HEK293T (cell line): ENCODE data around the gene KIZ.

Experiments
- CTCF ChIA-PET: fragments of 350-600 bp; formaldehyde crosslinking; extraction: SDS; loops from one replicate; lab custom pipeline; 2021; ENCODE audit warnings: antibody characterized with exemption, inconsistent platforms; lab: Yijun Ruan, JAX
- POLR2A ChIA-PET: fragments of 350-600 bp; formaldehyde crosslinking; extraction: SDS; loops from one replicate; lab custom pipeline; 2020; ENCODE audit warnings: antibody characterized with exemption, inconsistent platforms; lab: Yijun Ruan, JAX
- DNase-seq: peaks from one replicate; pipeline ENCODE4 v3.0.0; 2012; ENCODE audit warnings: mixed read lengths; ENCODE audit errors: extremely low spot score
- ARNT ChIP-seq: fragments of 450-650 bp; IDR thresholded peaks from 2 replicates; pipeline ENCODE4 v1.6.1; 2017; ENCODE audit warnings: mild to moderate bottlenecking
- BHLHE40 ChIP-seq: fragments of 450-650 bp; IDR thresholded peaks from 2 replicates; pipeline ENCODE4 v1.6.1; 2016; ENCODE audit warnings: mild to moderate bottlenecking, moderate library complexity, borderline replicate concordance
- CTBP1 ChIP-seq: fragments of 450-650 bp; IDR thresholded peaks from 2 replicates; pipeline ENCODE4 v1.6.1; 2016; ENCODE audit warnings: borderline replicate concordance
- ELF4 ChIP-seq: fragments of 450-650 bp; IDR thresholded peaks from 2 replicates; pipeline ENCODE4 v1.6.1; 2017; ENCODE audit warnings: antibody characterized with exemption
- FOXA1 ChIP-seq: fragments of 450-650 bp; IDR thresholded peaks from 2 replicates; pipeline ENCODE4 v1.6.1; 2016; ENCODE audit warnings: mild to moderate bottlenecking
- FOXK2 ChIP-seq: fragments of 450-650 bp; IDR thresholded peaks from 2 replicates; pipeline ENCODE4 v1.6.1; 2016; ENCODE audit warnings: mild to moderate bottlenecking
- FOXM1 ChIP-seq: fragments of 450-650 bp; IDR thresholded peaks from 2 replicates; pipeline ENCODE4 v1.6.1; 2017; ENCODE audit warnings: mild to moderate bottlenecking, borderline replicate concordance
- HDGF ChIP-seq: fragments of 450-650 bp; IDR thresholded peaks from 2 replicates; pipeline ENCODE4 v1.6.1; 2017; ENCODE audit warnings: antibody characterized with exemption, borderline replicate concordance
- L3MBTL2 ChIP-seq: fragments of 450-650 bp; conservative IDR thresholded peaks from 2 replicates; pipeline ENCODE4 v1.6.1; 2016; ENCODE audit warnings: mild to moderate bottlenecking
- LEF1 ChIP-seq: fragments of 450-650 bp; IDR thresholded peaks from 2 replicates; pipeline ENCODE4 v1.6.1; 2017; ENCODE audit warnings: mild to moderate bottlenecking, borderline replicate concordance
- NFRKB ChIP-seq: fragments of 450-650 bp; IDR thresholded peaks from 2 replicates; pipeline ENCODE4 v1.6.1; 2016; ENCODE audit warnings: mild to moderate bottlenecking, moderate library complexity
- SP1 ChIP-seq: fragments of 450-650 bp; IDR thresholded peaks from 2 replicates; pipeline ENCODE4 v1.6.1; 2017
- SUZ12 ChIP-seq: fragments of 450-650 bp; IDR thresholded peaks from 2 replicates; pipeline ENCODE4 v1.6.1; 2016; ENCODE audit warnings: mild to moderate bottlenecking
- TARDBP ChIP-seq: fragments of 450-650 bp; IDR thresholded peaks from 2 replicates; pipeline ENCODE4 v1.6.1; 2016
- ZNF384 ChIP-seq: fragments of 450-650 bp; IDR thresholded peaks from 2 replicates; pipeline ENCODE4 v1.6.1; 2016
- TF ChIP-seq, protein P1 (sequence below): fragments of 450-650 bp; IDR thresholded peaks from 2 replicates; pipeline ENCODE4 v1.6.1; 2016

Gene KIZ

DNA sequence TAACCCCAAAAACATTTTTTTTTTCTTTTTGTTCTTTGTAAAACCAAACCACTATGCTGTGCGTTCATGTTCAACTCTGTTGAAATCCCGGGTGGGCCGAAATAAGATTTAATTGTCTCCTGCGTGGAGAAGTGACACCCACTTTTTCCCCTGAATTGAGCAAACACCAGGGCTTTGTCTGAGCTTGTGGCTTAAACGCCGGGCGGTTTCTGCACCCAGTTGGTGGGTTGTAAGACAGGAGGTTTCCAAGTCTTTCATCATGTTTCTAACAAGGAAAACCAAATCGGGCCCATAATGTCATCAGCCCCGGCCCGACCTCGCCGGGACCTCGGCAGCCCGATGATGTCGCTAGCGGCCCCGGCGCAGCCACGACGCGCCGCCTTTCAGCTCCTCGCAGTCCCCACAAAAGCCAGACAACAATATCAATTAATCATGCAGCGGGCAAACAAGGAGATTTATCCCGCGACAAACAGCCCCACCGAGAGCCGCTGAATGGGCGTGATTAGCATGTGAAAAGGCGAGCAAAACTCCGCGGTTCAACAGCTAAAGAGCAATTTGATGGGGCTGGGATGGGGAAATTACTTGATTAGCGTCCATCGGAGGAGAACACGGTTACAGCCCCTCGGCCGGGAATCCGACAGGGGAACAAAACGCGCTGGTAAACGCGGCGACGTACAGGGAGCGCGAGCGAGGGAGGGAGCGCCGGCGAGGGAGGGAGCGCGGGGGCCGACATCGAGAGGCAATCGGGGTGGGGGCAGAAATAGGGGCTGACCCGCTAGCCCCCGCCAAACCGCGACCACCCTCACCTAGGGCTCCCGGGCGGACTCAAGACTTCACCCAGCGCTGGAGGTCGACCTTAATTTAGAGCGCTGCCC is 25.1 kb upstream of the KIZ start:
- TF ChIP-seq, protein P1, sequence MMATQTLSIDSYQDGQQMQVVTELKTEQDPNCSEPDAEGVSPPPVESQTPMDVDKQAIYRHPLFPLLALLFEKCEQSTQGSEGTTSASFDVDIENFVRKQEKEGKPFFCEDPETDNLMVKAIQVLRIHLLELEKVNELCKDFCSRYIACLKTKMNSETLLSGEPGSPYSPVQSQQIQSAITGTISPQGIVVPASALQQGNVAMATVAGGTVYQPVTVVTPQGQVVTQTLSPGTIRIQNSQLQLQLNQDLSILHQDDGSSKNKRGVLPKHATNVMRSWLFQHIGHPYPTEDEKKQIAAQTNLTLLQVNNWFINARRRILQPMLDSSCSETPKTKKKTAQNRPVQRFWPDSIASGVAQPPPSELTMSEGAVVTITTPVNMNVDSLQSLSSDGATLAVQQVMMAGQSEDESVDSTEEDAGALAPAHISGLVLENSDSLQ, result no peak
- TF ChIP-seq NFRKB (no peak), LEF1 (no peak), ZNF384 (no peak), FOXM1 (no peak), HDGF (no peak), SUZ12 (no peak), BHLHE40 (no peak), CTBP1 (no peak), ARNT (no peak), SP1 (no peak), TARDBP (no peak), FOXK2 (no peak), ELF4 (no peak), L3MBTL2 (no peak)
- peak; percentile 25 for DNase-seq
- POLR2A ChIA-PET, result interaction anchor here (2.0 kb wide), 1 partner anchor 25 kb away, joined by 8 read pairs; the partner anchor contains the start of gene KIZ
- CTCF ChIA-PET, result no interaction called here

DNA sequence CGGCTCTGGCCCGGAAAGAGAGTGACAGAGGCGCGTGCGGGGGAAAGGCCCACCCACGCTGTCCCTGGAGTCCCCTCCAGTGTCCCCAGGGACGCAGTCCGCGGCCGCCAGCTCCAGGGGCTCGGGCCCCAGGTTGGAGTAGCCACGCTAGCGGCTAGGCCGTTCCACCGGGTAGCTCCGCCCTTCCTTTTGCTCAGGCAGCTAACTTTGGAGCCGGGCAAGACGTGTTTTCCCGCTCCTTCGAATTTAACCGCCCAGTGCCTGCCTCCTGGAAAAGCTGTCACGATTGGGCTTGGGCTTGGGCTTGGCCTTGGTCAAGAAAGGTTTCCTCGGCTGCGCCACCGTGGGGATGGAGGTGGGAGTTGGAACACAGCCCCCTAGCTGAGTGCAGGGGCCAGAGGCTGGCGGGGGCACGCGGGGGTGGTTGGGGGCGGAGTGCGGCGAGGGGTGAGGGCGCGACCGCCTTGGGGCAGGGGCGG is 24.4 kb upstream of the KIZ start:
- ChIA-PET POLR2A (interaction anchor here (2.0 kb wide), 1 partner anchor 24 kb away, joined by 8 read pairs; the partner anchor contains the start of gene KIZ), CTCF (no interaction called here)
- peak; percentile 34 for DNase-seq
- TF ChIP-seq ELF4, result no peak
- TF ChIP-seq ARNT, result no peak
- TF ChIP-seq ZNF384, result no peak
- TF ChIP-seq SUZ12, result no peak
- TF ChIP-seq CTBP1, result no peak
- no peak for TF ChIP-seq HDGF

DNA sequence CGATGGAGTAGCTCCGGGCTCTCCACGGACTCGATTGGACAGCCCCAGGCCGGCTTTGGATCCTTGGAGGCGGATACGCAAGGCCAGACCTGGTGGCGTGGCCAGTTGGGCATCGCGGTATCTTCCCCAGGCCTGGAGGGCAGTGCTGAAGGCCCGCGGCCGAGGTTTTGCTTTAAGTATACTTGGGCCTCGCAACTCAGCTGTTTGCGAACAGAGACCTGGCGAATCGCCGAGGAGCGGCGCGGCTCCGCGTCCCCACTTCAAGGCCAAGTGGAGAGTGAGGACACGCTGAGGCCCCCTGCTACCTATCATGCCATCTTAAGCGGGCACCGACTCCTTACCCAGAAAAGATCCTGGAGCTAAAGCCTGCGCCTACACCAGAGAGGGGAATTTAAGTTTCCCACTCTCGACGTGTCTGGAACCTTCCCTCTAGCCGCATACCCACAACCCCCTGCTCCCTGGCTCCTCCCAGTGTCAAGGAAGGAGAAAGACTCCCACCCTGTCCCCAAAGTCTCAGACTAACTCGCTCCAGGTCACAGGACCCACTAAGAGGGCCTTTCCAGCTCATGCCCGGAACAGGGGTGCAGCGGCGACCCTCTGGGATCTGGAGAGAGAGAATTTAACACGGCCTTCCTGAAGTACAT is 23.8 kb upstream of the KIZ start:
- TF ChIP-seq L3MBTL2 (no peak), LEF1 (no peak), BHLHE40 (no peak), SP1 (no peak), FOXA1 (no peak), CTBP1 (no peak), HDGF (no peak), NFRKB (no peak), FOXK2 (no peak), ELF4 (no peak), TARDBP (no peak), FOXM1 (no peak), SUZ12 (no peak)
- TF ChIP-seq, protein P1, result no peak
- CTCF ChIA-PET, result no interaction called here
- no peak for DNase-seq
- POLR2A ChIA-PET, result interaction anchor here (2.0 kb wide), 1 partner anchor 24 kb away, joined by 8 read pairs; the partner anchor contains the start of gene KIZ

DNA sequence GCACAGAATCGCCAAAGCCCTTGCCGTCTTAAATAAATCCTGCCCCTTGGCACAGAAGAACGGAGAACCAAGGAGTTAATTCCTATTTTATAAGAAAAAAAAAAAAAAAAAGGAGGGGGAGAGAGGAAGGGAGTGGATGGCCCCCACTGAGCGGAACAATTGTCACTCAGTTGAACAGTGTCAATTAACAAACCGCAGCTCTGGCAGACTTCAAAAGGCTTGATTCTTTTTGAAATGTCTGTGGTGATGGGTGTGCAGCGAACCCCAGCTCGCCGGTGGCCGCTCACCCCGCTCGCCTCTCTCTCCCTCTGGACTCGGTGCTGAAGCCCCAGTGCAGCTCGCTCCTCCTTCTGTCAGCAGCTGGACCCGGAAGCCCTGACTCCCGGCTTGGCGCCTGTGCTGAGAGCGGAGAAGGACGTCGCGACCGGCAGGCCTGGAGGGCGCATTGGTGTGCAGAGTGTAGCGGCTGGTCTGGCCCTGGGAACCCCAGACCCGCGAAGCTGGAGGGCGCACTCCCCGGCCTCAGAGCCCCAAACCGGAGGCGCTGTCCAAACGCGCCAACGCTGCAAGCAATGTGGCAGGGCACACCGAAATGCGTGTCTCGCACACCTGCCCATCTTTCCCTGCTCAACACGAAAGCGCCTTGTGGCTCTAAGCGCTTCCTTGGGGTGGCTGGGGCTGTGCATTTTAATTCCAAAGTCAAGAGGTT is 23.1 kb upstream of the KIZ start:
- TF ChIP-seq NFRKB, result no peak
- ChIA-PET CTCF (no interaction called here), POLR2A (no interaction called here)
- no peak for DNase-seq

DNA sequence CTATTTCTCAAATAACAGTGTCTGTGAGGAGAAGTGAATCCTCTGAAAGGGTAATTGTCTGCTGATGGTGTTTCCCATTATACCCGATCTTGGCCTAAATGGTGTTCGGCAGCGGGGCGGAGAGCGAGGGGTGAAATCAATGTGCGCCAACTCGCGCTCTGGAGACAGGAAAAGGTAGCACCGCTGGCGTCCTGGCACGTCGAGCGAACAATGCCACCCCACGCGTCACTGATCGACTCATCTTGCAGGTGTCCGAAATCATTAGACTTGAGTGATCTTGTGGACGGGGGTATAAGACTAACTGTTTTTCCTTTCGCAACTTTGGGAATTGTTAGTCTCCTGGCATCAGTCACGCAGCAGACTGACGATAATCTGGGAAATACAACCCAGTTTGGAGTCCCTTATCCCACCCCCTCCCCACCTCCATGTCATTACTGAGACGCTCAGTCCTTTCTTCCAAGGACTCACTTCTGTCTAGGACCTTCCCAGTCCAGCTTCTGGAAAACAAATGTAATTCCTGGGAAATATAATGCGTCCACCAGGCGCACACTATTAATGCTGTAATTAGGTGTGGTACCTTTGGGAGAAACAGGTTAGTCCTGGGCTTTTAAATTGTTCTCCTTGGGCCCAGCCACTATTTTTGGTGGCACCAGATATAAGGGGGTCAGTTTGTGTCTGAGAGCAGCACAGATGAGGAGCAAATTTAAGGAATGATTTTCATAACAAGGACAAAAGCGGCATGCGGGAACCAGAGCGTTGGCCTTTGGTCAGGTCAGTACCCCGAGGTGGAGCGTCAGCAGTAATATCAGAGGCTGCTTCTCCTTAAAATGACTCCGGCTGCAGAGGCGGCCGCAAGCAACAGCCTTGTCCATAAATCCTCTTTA is 22.1 kb upstream of the KIZ start:
- no peak for TF ChIP-seq ZNF384
- TF ChIP-seq SP1, result no peak
- no peak for TF ChIP-seq FOXA1
- CTCF ChIA-PET, result no interaction called here
- DNase-seq, result no peak
- POLR2A ChIA-PET, result no interaction called here

DNA sequence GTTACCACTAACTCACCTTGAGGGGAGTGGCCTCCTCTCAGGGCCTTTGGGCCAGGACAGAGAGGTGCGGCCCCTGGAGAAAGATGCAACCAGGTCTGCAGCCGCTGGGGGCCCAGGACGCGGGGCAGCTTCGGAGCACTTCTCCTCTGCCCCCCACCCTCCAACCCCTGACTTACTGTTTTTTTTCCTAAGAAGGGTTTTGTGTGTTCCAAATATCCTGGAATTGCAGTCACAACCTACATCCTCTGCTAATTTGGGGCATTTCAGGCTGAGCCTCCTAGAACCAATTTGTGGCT is 21.5 kb upstream of the KIZ start:
- CTCF ChIA-PET, result no interaction called here
- no peak for DNase-seq
- POLR2A ChIA-PET, result no interaction called here
- TF ChIP-seq FOXA1 (no peak), NFRKB (no peak), ZNF384 (no peak), L3MBTL2 (no peak), HDGF (no peak), LEF1 (no peak), BHLHE40 (no peak), FOXM1 (no peak), CTBP1 (no peak), ELF4 (no peak), SUZ12 (no peak), TARDBP (no peak), SP1 (no peak), ARNT (no peak), FOXK2 (no peak)
- TF ChIP-seq, protein P1, result no peak
